HEK293 (cell line): ENCODE measurements around the gene DCAF8.

Experiments used
- CTCF ChIA-PET: fragments of 350-600 bp; formaldehyde crosslinking; extraction: SDS; loops from one replicate; lab custom pipeline; 2021; ENCODE audit warnings: antibody characterized with exemption; lab: Yijun Ruan, JAX
- POLR2A ChIA-PET: fragments of 300-600 bp; formaldehyde crosslinking; extraction: SDS; loops from one replicate; lab custom pipeline; 2020; ENCODE audit warnings: antibody characterized with exemption, inconsistent platforms; lab: Yijun Ruan, JAX
- H3K27ac ChIP-seq: fragments of 200-500 bp; sonication (Bioruptor generic); 2 replicates; pipeline ENCODE4 v1.5.1; 2014; ENCODE audit warnings: low read depth, low read length, control low read depth, inconsistent platforms; ENCODE audit errors: extremely low read depth
- H3K36me3 ChIP-seq, 2 experiments: fragments of 200-500 bp in 1 of 2; sonication (Bioruptor generic) in 1 of 2; 1 replicate in 1 of 2; 2 replicates in 1 of 2; pipeline ENCODE4 v1.5.1; 2014 to 2017; ENCODE audit warnings: inconsistent platforms in 2 of 2, low read length in 2 of 2; ENCODE audit not compliant: control insufficient read depth in 2 of 2, insufficient read depth in 1 of 2
- H3K4me1 ChIP-seq: fragments of 200-500 bp; sonication (Bioruptor generic); 2 replicates; pipeline ENCODE4 v1.5.1; 2014; ENCODE audit warnings: mild to moderate bottlenecking, low read length, inconsistent platforms; ENCODE audit not compliant: control insufficient read depth, insufficient read depth
- H3K4me3 ChIP-seq: 2 replicates; pipeline ENCODE4 v1.5.1; 2011; ENCODE audit warnings: low read depth, mild to moderate bottlenecking, control low read depth, low read length, moderate library complexity
- H3K9me3 ChIP-seq: fragments of 200-500 bp; sonication (Bioruptor generic); 2 replicates; pipeline ENCODE4 v1.5.1; 2014; ENCODE audit warnings: low read depth, low read length, inconsistent platforms; ENCODE audit not compliant: control insufficient read depth, insufficient read depth
- BCL6B ChIP-seq: fragments of 450-650 bp; formaldehyde crosslinking; IDR thresholded peaks from 2 replicates; pipeline ENCODE4 v1.5.1; 2017; ENCODE audit warnings: missing biosample characterization, missing genetic modification characterization
- HIC1 ChIP-seq: fragments of 450-650 bp; formaldehyde crosslinking; IDR thresholded peaks from 2 replicates; pipeline ENCODE4 v1.5.1; 2016; ENCODE audit warnings: missing biosample characterization, missing genetic modification characterization
- KLF16 ChIP-seq: fragments of 450-650 bp; formaldehyde crosslinking; IDR thresholded peaks from 2 replicates; pipeline ENCODE4 v1.5.1; 2017; ENCODE audit warnings: missing biosample characterization, missing genetic modification characterization
- MYNN ChIP-seq: fragments of 450-650 bp; formaldehyde crosslinking; IDR thresholded peaks from 2 replicates; pipeline ENCODE4 v1.5.1; 2016; ENCODE audit warnings: missing biosample characterization, missing genetic modification characterization, borderline replicate concordance
- SCRT1 ChIP-seq: fragments of 450-650 bp; formaldehyde crosslinking; IDR thresholded peaks from 2 replicates; pipeline ENCODE4 v1.5.1; 2016; ENCODE audit warnings: missing biosample characterization, missing genetic modification characterization, borderline replicate concordance
- TRIM28 ChIP-seq: IDR thresholded peaks from 2 replicates; pipeline ENCODE4 v1.6.1; 2011; ENCODE audit warnings: low read length, control low read depth, borderline replicate concordance
- ZFHX2 ChIP-seq: fragments of 450-650 bp; formaldehyde crosslinking; conservative IDR thresholded peaks from 2 replicates; pipeline ENCODE4 v1.5.1; 2016; ENCODE audit warnings: missing biosample characterization, missing genetic modification characterization
- ZNF10 ChIP-seq: fragments of 450-650 bp; formaldehyde crosslinking; IDR thresholded peaks from 2 replicates; pipeline ENCODE4 v1.5.1; 2017; ENCODE audit warnings: missing biosample characterization, missing genetic modification characterization
- ZNF302 ChIP-seq: fragments of 450-650 bp; formaldehyde crosslinking; IDR thresholded peaks from 2 replicates; pipeline ENCODE4 v1.5.1; 2016; ENCODE audit warnings: missing biosample characterization, missing genetic modification characterization, low read depth
- ZNF354C ChIP-seq: fragments of 450-650 bp; formaldehyde crosslinking; IDR thresholded peaks from 2 replicates; pipeline ENCODE4 v1.5.1; 2016; ENCODE audit warnings: missing biosample characterization, missing genetic modification characterization, low read depth, borderline replicate concordance
- ZNF366 ChIP-seq: fragments of 450-650 bp; formaldehyde crosslinking; conservative IDR thresholded peaks from 2 replicates; pipeline ENCODE4 v1.5.1; 2016; ENCODE audit warnings: missing biosample characterization, missing genetic modification characterization
- ZNF404 ChIP-seq: fragments of 450-650 bp; formaldehyde crosslinking; IDR thresholded peaks from 2 replicates; pipeline ENCODE4 v1.5.1; 2017; ENCODE audit warnings: missing biosample characterization, missing genetic modification characterization
- ZNF510 ChIP-seq: fragments of 450-650 bp; formaldehyde crosslinking; IDR thresholded peaks from 2 replicates; pipeline ENCODE4 v1.5.1; 2018; ENCODE audit warnings: mild to moderate bottlenecking, missing genetic modification characterization, missing biosample characterization; ENCODE audit not compliant: insufficient replicate concordance
- ZNF521 ChIP-seq: fragments of 450-650 bp; formaldehyde crosslinking; IDR thresholded peaks from 2 replicates; pipeline ENCODE4 v1.5.1; 2017; ENCODE audit warnings: missing biosample characterization, mild to moderate bottlenecking, missing genetic modification characterization
- ZNF571 ChIP-seq: fragments of 450-650 bp; formaldehyde crosslinking; IDR thresholded peaks from 2 replicates; pipeline ENCODE4 v1.5.0; 2017; ENCODE audit warnings: missing biosample characterization, missing genetic modification characterization
- ZNF621 ChIP-seq: fragments of 450-650 bp; formaldehyde crosslinking; IDR thresholded peaks from 2 replicates; pipeline ENCODE4 v1.5.1; 2017; ENCODE audit warnings: missing biosample characterization, missing genetic modification characterization
- TF ChIP-seq, protein P1 (sequence below): fragments of 450-650 bp; formaldehyde crosslinking; IDR thresholded peaks from 2 replicates; pipeline ENCODE4 v1.5.1; 2016; ENCODE audit warnings: missing biosample characterization, missing genetic modification characterization
- TF ChIP-seq, protein P2 (sequence below): fragments of 450-650 bp; formaldehyde crosslinking; IDR thresholded peaks from 2 replicates; pipeline ENCODE4 v1.5.1; 2016; ENCODE audit warnings: missing biosample characterization, missing genetic modification characterization

Gene DCAF8

GRCh38 chr1:160243767-160244166 lies 18.6 kb downstream of the DCAF8 start:
- Histone ChIP-seq H3K4me3 (no peak overlapping the region), H3K9me3 (no peaks in the 10 kb centered on the region), H3K27ac (no peak overlapping the region), H3K36me3 (peaks cover 4 to 51% of the 10 kb centered on the region in 2 experiments), H3K4me1 (peaks cover 19% of the 10 kb centered on the region)
- ChIA-PET CTCF (interaction anchor here (0.6 to 4.7 kb wide), 12 partner anchors 8 to 1234 kb away, joined by 3 to 28 read pairs (median 4); no protein-coding TSS in a partner anchor), POLR2A (interaction anchor here (0.7 to 1.6 kb wide), 6 partner anchors 9 to 186 kb away, joined by 3 to 5 read pairs (median 4); partner anchors contain the start of gene DCAF8)
- TF ChIP-seq KLF16 (tag by site-specific recombination), result no peak
- no peak for TF ChIP-seq HIC1 (tag by site-specific recombination)
- TF ChIP-seq TRIM28, result no peak
- no peak for TF ChIP-seq ZNF354C (tag by site-specific recombination)
- TF ChIP-seq ZNF510 (tag by site-specific recombination), result no peak
- TF ChIP-seq MYNN, result no peak
- no peak for TF ChIP-seq ZNF302 (tag by site-specific recombination)
- no peak for TF ChIP-seq ZNF521 (tag by site-specific recombination)
- no peak for TF ChIP-seq ZFHX2 (tag by site-specific recombination)
- no peak for TF ChIP-seq ZNF366 (tag by site-specific recombination)
- TF ChIP-seq ZNF621 (tag by site-specific recombination), result no peak
- no peak for TF ChIP-seq ZNF404
- TF ChIP-seq, protein P1, sequence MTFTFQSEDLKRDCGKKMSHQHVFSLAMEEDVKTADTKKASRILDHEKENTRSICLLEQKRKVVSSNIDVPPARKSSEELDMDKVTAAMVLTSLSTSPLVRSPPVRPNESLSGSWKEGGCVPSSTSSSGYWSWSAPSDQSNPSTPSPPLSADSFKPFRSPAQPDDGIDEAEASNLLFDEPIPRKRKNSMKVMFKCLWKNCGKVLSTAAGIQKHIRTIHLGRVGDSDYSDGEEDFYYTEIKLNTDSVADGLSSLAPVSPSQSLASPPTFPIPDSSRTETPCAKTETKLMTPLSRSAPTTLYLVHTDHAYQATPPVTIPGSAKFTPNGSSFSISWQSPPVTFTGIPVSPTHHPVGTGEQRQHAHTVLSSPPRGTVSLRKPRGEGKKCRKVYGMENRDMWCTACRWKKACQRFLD (tag by site-specific recombination), result no peak
- TF ChIP-seq, protein P2, sequence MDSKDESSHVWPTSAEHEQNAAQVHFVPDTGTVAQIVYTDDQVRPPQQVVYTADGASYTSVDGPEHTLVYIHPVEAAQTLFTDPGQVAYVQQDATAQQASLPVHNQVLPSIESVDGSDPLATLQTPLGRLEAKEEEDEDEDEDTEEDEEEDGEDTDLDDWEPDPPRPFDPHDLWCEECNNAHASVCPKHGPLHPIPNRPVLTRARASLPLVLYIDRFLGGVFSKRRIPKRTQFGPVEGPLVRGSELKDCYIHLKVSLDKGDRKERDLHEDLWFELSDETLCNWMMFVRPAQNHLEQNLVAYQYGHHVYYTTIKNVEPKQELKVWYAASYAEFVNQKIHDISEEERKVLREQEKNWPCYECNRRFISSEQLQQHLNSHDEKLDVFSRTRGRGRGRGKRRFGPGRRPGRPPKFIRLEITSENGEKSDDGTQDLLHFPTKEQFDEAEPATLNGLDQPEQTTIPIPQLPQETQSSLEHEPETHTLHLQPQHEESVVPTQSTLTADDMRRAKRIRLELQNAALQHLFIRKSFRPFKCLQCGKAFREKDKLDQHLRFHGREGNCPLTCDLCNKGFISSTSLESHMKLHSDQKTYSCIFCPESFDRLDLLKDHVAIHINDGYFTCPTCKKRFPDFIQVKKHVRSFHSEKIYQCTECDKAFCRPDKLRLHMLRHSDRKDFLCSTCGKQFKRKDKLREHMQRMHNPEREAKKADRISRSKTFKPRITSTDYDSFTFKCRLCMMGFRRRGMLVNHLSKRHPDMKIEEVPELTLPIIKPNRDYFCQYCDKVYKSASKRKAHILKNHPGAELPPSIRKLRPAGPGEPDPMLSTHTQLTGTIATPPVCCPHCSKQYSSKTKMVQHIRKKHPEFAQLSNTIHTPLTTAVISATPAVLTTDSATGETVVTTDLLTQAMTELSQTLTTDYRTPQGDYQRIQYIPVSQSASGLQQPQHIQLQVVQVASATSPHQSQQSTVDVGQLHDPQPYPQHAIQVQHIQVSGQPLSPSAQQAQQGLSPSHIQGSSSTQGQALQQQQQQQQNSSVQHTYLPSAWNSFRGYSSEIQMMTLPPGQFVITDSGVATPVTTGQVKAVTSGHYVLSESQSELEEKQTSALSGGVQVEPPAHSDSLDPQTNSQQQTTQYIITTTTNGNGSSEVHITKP, result no peak
- no peak for TF ChIP-seq ZNF10 (tag by site-specific recombination)
- no peak for TF ChIP-seq SCRT1 (tag by site-specific recombination)
- no peak for TF ChIP-seq ZNF571 (tag by site-specific recombination)
- no peak for TF ChIP-seq BCL6B (tag by site-specific recombination)
